ENCODE results near the gene ATP11A. TPM values are rescaled to one million over a fixed set of nuclear protein-coding genes. Genes with fewer than 3 reads are reported as not detected.
"Not testable (repeated sequence)": the region's sequence is repeated elsewhere in the genome, so short reads cannot be mapped to it uniquely, and the experiment has no call there.

The ATP11A gene
- total RNA-seq, 2 donors from 2014 or later = 10.9 to 89.3 TPM

- TF ChIP-seq POLR2A (IDR thresholded peaks at IDR 0.05) = no peak
- TF ChIP-seq, protein P1, sequence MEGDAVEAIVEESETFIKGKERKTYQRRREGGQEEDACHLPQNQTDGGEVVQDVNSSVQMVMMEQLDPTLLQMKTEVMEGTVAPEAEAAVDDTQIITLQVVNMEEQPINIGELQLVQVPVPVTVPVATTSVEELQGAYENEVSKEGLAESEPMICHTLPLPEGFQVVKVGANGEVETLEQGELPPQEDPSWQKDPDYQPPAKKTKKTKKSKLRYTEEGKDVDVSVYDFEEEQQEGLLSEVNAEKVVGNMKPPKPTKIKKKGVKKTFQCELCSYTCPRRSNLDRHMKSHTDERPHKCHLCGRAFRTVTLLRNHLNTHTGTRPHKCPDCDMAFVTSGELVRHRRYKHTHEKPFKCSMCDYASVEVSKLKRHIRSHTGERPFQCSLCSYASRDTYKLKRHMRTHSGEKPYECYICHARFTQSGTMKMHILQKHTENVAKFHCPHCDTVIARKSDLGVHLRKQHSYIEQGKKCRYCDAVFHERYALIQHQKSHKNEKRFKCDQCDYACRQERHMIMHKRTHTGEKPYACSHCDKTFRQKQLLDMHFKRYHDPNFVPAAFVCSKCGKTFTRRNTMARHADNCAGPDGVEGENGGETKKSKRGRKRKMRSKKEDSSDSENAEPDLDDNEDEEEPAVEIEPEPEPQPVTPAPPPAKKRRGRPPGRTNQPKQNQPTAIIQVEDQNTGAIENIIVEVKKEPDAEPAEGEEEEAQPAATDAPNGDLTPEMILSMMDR (IDR thresholded peaks at IDR 0.05) = no peak
- TF ChIP-seq POLR2AphosphoS5 (IDR thresholded peaks at IDR 0.05) = no peak
- Histone ChIP-seq H3K4me3 (no peak overlapping the region), H3K27ac (no peak overlapping the region), H3K27me3 (replicated peaks; ENCODE audit: insufficient read depth) (no peaks in the 10 kb centered on the region), H3K36me3 (no peaks in the 10 kb centered on the region), H3K4me1 (replicated peaks) (no peaks in the 10 kb centered on the region), H3K9me3 (no peaks in the 10 kb centered on the region)
- no peak for DNase-seq (ENCODE audit: low spot score)
- 76% methylated on average over 17 of the region's 17 CpGs for WGBS
- intact Hi-C loops (cut with DNase I) = no loop called here
These were observed 14.7 kb downstream of the ATP11A start for GRCh38 chr13:112704308-112705145.

DNA sequence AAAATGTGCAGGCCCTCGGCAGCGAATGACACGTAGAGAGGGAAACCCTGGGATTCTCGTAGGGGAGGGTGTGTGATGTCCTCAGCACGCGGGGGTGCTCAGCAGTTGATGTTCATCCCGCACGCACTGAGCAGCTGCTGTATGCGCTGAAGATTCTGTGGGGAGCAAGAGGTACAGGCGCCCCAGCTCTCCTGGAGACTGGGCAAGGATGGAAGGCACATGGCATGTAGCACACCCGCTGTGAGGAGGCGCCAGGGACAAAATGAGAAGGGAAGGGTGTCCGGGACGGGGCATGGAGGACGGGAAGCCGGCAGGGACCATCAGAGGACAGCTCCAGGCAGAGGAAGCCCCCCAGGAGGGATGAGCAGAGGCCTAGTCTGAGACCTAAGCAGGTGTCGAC is 15.4 kb downstream of the ATP11A start:
- no peaks in the 10 kb centered on the region for H3K27me3 ChIP-seq (replicated peaks; ENCODE audit: insufficient read depth)
- no peaks in the 10 kb centered on the region for H3K36me3 ChIP-seq
- DNase-seq (ENCODE audit: low spot score) = no peak
- intact Hi-C loops (cut with DNase I) = no loop called here
- H3K4me1 ChIP-seq (replicated peaks) = no peaks in the 10 kb centered on the region
- 87% methylated on average over 17 of the region's 17 CpGs for WGBS
- TF ChIP-seq POLR2AphosphoS5 (IDR thresholded peaks at IDR 0.05) (no peak), POLR2A (IDR thresholded peaks at IDR 0.05) (no peak)
- TF ChIP-seq, protein P1 (IDR thresholded peaks at IDR 0.05) = no peak
- H3K27ac ChIP-seq = no peak overlapping the region
- no peaks in the 10 kb centered on the region for H3K9me3 ChIP-seq
- no peak overlapping the region for H3K4me3 ChIP-seq

DNA sequence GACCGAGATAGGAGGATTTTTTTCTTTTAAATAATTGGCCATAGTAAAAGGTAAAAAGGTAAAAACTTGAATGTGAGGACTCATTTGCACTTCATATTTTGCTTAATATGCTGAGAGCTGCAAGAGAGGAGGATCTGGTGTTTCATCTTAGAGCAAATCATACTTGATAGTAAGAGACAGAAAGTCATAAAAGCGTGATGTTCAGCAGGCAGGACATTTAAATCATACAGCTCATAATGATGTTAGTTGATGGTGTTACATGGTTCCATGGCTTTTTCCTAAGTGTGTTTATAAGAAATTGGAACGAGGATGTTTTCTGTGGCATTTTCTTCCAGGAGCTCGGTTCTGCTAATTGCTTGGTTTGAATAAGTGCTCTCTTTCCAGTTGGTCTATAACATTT is 16.3 kb downstream of the ATP11A start:
- no peak for DNase-seq (ENCODE audit: low spot score)
- WGBS = 96% methylated on average over 4 of the region's 4 CpGs

GRCh38 chr13:112708560-112709240 is 18.9 kb downstream of the ATP11A start:
- Histone ChIP-seq H3K27ac (no peak overlapping the region), H3K27me3 (replicated peaks; ENCODE audit: insufficient read depth) (no peaks in the 10 kb centered on the region), H3K4me3 (no peak overlapping the region), H3K9me3 (no peaks in the 10 kb centered on the region), H3K4me1 (replicated peaks) (no peaks in the 10 kb centered on the region), H3K36me3 (no peaks in the 10 kb centered on the region)
- WGBS = 64% methylated on average over 11 of the region's 11 CpGs
- DNase-seq (ENCODE audit: low spot score) = no peak
- intact Hi-C loops (cut with DNase I) = no loop called here
- TF ChIP-seq POLR2AphosphoS5 (IDR thresholded peaks at IDR 0.05) = no peak
- no peak for TF ChIP-seq POLR2A (IDR thresholded peaks at IDR 0.05)
- TF ChIP-seq, protein P1 (IDR thresholded peaks at IDR 0.05) = no peak

More for the DNA sequence above, 16.3 kb downstream of the ATP11A start:
- H3K36me3 ChIP-seq = no peaks in the 10 kb centered on the region
- intact Hi-C loops (cut with DNase I) = no loop called here
- H3K4me3 ChIP-seq = no peak overlapping the region
- H3K27ac ChIP-seq = no peak overlapping the region
- no peaks in the 10 kb centered on the region for H3K9me3 ChIP-seq
- no peaks in the 10 kb centered on the region for H3K4me1 ChIP-seq (replicated peaks)
- H3K27me3 ChIP-seq (replicated peaks; ENCODE audit: insufficient read depth) = no peaks in the 10 kb centered on the region
- no peak for TF ChIP-seq POLR2AphosphoS5 (IDR thresholded peaks at IDR 0.05)
- TF ChIP-seq, protein P1 (IDR thresholded peaks at IDR 0.05) = no peak
- no peak for TF ChIP-seq POLR2A (IDR thresholded peaks at IDR 0.05)

DNA sequence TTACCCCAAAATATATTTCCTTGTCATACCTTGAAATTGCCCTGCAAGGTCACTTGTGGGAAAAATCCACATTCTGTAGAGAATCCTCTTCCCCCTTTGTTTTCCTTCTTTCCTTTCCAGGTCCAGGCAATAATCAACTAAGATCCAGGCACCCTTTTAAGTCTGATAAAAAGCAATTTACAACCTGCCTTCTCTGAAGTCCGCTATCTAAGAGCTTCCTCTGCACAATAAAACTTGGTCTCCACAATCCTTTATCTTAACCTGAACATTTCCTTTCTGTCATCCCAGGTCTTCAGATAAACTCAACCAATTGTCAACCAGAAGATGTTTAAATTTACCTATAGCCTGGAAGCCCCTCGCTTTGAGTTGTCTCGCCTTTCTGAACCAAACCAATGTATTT is 19.5 kb downstream of the ATP11A start:
- not testable (repeated sequence) for H3K27ac ChIP-seq

More for the DNA sequence above, 19.5 kb downstream of the ATP11A start:
- DNase-seq (ENCODE audit: low spot score); H3K4me3 ChIP-seq; H3K27me3 ChIP-seq (replicated peaks; ENCODE audit: insufficient read depth); intact Hi-C loops (cut with DNase I); H3K36me3 ChIP-seq; H3K9me3 ChIP-seq; H3K4me1 ChIP-seq (replicated peaks): not testable (repeated sequence)
- WGBS = 100% methylated on average over 3 of the region's 3 CpGs
